Camera-type eye (tissue), 1 donor: ENCODE results near the gene RGS6. TPM values are rescaled to one million over a fixed set of nuclear protein-coding genes. Genes with fewer than 3 reads are reported as not detected.

Experiments used
- total RNA-seq: library from RNA; depleted of rRNA; stranded (reverse); fragments of >200 nt; gene quantifications from one replicate; pipeline ENCODE4 v1.2.3, GENCODE V29; 2014

RGS6 gene
- total RNA-seq: 13.5 TPM

DNA sequence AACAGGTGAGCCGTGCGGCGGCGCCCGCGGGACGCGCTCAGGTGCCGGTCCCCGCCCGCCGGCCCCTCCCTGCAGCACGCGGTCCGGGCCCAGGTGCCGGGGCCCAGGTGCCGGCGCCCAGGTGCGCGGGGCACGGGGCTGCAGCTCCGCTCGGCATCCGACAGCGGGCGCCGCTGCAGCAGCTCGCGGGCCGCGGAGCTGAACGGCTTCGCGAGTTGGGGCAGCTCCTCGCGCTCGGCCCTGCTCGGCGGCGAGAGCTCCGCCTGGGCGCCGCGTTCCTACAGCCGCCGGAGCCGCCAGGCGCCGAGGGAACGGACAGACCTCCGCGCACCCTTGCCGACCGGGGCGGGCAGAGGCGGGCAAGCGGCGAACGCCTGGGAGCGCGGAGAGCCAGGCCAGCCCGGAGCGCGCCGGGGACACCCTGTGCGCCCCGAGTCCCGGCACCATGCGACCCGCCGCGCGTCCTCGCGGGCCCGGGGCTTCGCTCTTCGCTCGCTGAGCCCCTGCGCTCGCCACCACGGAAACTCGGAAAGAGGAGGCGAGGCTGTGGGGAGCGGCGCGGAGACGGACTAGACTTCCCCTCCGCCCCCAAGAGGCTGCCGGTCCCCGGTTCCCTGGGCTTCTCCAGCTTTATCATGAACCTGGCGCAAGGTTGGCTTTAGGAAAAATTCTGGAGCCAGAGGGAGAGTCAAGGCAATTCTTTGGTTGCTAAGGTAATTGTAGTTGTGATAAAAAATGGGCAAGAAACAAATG, at the start of gene RGS6:
Gene RGS6 (plus strand): TSS at position 201 of the 753 bp plus-strand sequence.

